COR-L47 (cell line): ENCODE results near the gene SLC39A13.

Experiments
- DNase-seq: peaks from one replicate; lab custom pipeline; 2025; lab: John Stamatoyannopoulos, UW

SLC39A13 gene

DNA sequence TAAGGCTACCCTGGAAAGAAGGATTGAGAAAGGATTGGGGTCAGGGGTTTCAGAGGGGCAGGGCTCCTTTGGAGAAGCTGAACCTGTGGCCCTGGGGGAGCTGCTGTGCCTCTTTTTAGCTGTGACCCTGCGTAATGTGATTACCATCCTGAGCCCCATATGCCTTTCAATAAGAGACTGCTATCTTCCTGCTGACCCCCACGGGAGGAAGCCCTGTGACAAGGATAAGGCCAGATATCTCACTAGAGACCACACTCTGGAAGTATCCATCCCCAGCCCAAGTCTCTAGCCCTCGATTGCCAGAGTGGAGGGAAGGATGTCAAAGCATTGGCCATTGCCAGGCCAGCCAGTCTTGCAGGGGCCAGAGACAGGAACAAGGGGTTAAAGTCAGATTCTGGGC lies 4.8 kb upstream of the SLC39A13 start:
- no peak for DNase-seq

GRCh38 chr11:47406896-47407745 lies 1.3 kb upstream of the SLC39A13 start:
- no peak for DNase-seq

GRCh38 chr11:47408598-47409439 lies 429 bp downstream of the SLC39A13 start:
- DNase-seq, result no peak

GRCh38 chr11:47409440-47410369 lies 1.3 kb downstream of the SLC39A13 start:
- no peak for DNase-seq

- DNase-seq, result no peak
Measured at GRCh38 chr11:47410370-47411264, 2.2 kb downstream of the SLC39A13 start.

- DNase-seq, result no peak
Measured at GRCh38 chr11:47411884-47412746, 3.7 kb downstream of the SLC39A13 start.

- DNase-seq, result no peak
Measured at GRCh38 chr11:47413351-47413750, 5.0 kb downstream of the SLC39A13 start.

DNA sequence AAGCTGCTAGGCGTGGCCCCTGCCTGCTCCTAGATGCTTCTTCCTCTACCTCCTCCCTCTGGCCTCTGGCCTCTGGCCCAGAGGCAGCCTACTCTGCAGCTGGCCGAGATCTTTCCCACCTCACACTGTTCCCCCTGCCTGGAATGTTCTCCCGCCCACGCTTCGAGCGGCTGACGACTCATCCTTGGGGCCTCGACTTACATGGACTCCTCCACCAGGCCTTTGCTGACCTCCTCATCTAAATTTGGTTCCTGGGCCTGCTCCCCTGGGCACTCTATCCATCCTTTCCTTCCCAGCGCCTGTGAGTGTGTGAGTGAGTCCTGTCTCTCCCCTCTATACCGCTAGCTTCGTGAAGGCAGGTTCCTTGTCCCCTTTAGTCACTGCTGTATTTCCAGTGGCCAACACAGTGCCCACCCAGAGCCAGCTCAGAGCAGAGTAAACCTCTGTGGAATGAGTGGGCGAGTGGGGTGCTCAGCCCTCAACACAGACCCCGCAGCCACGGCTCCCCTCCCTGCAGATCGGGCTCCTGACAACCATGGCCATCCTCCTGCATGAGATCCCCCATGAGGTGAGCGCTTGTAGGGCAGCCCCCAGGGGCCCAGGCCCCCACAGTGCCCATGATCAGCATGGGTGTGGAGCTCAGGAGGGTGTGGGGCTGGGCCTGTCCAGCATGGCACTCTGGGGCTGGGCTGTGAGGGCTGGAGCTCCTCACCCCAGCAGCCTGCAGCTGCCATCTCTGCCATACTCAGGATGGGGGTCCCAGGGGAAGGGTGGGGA lies 5.7 kb downstream of the SLC39A13 start:
- DNase-seq, result no peak

DNA sequence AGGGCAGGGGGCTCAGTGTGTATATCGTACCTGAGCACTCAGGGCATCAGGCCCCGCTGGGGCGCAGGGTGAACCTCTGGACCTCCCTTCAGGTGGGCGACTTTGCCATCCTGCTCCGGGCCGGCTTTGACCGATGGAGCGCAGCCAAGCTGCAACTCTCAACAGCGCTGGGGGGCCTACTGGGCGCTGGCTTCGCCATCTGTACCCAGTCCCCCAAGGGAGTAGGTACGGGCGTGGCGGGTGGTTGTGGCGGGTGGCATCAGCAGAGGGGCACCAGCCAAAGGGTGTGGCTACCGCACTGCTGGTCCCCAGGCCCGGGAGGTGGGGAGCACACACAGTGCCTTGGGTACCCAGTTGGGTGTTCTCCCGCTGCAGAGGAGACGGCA lies 6.3 kb downstream of the SLC39A13 start:
- DNase-seq, result no peak

- no peak for DNase-seq
Measured at GRCh38 chr11:47415091-47415854, 6.9 kb downstream of the SLC39A13 start.

GRCh38 chr11:47415949-47416472 lies 7.6 kb downstream of the SLC39A13 start:
- no peak for DNase-seq

- DNase-seq, result no peak
Measured at GRCh38 chr11:47417712-47418111, 9.3 kb downstream of the SLC39A13 start.

- DNase-seq, result no peak
Measured at GRCh38 chr11:47418454-47419259, 10.3 kb downstream of the SLC39A13 start.

GRCh38 chr11:47425611-47426010 lies 17.2 kb downstream of the SLC39A13 start:
- DNase-seq, result no peak

DNA sequence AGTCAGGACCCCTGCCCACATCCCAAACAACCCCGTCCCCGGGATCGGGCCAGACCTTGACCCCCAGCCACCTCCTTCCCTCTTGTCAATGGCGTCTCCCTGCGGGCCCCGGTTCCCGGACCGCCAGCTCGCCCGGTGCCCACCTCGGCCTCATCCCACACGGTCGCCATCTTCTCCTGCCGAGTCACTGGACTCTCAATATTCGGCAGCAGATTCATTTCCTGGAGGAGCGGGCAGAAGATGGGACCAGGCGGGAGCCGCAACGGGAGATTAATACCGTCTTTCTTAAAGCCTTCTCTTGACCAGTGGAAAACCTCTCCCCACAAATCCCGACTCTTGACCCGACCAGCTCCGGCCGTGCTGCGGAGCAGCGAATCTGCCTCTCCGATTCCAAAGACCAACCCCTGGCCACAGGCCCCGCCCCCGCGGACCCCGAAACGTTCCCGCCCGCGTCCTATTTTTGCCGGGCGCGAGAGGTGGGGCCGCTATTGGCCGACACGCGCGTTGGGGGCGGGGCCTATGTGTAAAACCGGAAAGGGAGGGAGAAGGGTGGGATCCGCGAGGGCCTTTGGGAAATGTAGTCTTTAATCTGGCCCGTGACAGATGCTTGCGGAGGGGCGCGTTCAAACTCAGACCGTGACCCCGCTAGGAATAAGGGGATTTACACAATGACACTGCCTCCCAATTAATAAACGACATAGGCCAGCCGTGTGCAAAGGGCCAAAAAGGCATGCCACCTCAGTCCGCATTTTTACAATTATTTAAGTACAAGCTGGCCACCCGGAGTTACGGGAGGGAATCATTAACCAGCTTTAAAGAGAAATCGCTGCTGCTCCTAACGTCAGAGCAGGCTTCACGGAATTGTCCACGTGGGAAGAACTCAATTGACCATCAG lies 17.9 kb downstream of the SLC39A13 start, which contains the start of gene PSMC3:
Gene PSMC3, minus strand, starts transcription at position 378 of the 895 bp plus-strand sequence. Its CDS starts 160 bp downstream, at position 218.
- peak; percentile 98 for DNase-seq

- no peak for DNase-seq
Measured at GRCh38 chr11:47430524-47430923, 22.1 kb downstream of the SLC39A13 start.
